ENCODE data around the gene SMTN. TPM values are rescaled to one million over a fixed set of nuclear protein-coding genes. Genes with fewer than 3 reads are reported as not detected.

Gene SMTN
- total and polyA plus RNA-seq, 10 of the 15 experiments (the other 5 are each of a cell fraction or from before 2014, with no cell fraction given): 0.92 to 21.9 (median 4.8) TPM

- Histone ChIP-seq H3K9me3 (replicated peaks; ENCODE audit: control insufficient read depth, insufficient read depth, low read length) (no peaks in the 10 kb centered on the region), H3K9ac (ENCODE audit: control insufficient read depth, insufficient read depth, low read length) (no peak overlapping the region), H3K4me3 (no peak overlapping the region), H3K4me1 (ENCODE audit: control insufficient read depth, insufficient read depth, low read length) (no peaks in the 10 kb centered on the region), H2AFZ (ENCODE audit: control insufficient read depth, low read depth, low read length) (no peak overlapping the region), H4K20me1 (ENCODE audit: control insufficient read depth, insufficient read depth) (no peaks in the 10 kb centered on the region), H3K27me3 (replicated peaks in 1 of 2; ENCODE audit: control insufficient read depth in 2 of 2, insufficient read depth in 2 of 2, low read length in 1 of 2) (no peaks in the 10 kb centered on the region), H3K36me3 (ENCODE audit: control insufficient read depth in 2 of 2, insufficient read depth in 2 of 2, low read length in 1 of 2) (no peaks in the 10 kb centered on the region), H3K27ac (ENCODE audit: control insufficient read depth, insufficient read depth) (no peak overlapping the region), H3K4me2 (ENCODE audit: control insufficient read depth, insufficient read depth) (no peak overlapping the region), H3K79me2 (ENCODE audit: control insufficient read depth, insufficient read depth, low read length) (no peaks in the 10 kb centered on the region)
- ATAC-seq (no peak), FAIRE-seq (no peak), DNase-seq (ENCODE audit: low read depth, low spot score) (no peak)
- POLR2A ChIA-PET: no interaction called here
- BruUV-seq (replicated peaks): no TSS peak
- 39% methylated on average over 9 of the region's 9 CpGs for WGBS (ENCODE audit: insufficient coverage, insufficient replicate concordance, low lambda C conversion rate, missing lambda C conversion rate)
- intact Hi-C loops (cut with micrococcal nuclease; ENCODE audit: unreplicated experiment): no loop called here
- CTCF ChIA-PET: no interaction called here
- in situ Hi-C loops (cut with MboI): no loop called here
- RAD21 ChIA-PET (ENCODE audit: unreplicated experiment): no interaction called here
- SMC1A ChIA-PET (ENCODE audit: uncharacterized antibody, unreplicated experiment): no interaction called here
- no peak for TF ChIP-seq ZNF384 (IDR thresholded peaks at IDR 0.05; ENCODE audit: borderline replicate concordance, low read depth, low read length)
- TF ChIP-seq, protein P1, sequence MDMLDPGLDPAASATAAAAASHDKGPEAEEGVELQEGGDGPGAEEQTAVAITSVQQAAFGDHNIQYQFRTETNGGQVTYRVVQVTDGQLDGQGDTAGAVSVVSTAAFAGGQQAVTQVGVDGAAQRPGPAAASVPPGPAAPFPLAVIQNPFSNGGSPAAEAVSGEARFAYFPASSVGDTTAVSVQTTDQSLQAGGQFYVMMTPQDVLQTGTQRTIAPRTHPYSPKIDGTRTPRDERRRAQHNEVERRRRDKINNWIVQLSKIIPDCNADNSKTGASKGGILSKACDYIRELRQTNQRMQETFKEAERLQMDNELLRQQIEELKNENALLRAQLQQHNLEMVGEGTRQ (IDR thresholded peaks at IDR 0.05; ENCODE audit: borderline replicate concordance, low read depth, low read length): no peak
- no peak for TF ChIP-seq CREB1 (IDR thresholded peaks at IDR 0.05; ENCODE audit: low read depth)
- TF ChIP-seq, protein P2, sequence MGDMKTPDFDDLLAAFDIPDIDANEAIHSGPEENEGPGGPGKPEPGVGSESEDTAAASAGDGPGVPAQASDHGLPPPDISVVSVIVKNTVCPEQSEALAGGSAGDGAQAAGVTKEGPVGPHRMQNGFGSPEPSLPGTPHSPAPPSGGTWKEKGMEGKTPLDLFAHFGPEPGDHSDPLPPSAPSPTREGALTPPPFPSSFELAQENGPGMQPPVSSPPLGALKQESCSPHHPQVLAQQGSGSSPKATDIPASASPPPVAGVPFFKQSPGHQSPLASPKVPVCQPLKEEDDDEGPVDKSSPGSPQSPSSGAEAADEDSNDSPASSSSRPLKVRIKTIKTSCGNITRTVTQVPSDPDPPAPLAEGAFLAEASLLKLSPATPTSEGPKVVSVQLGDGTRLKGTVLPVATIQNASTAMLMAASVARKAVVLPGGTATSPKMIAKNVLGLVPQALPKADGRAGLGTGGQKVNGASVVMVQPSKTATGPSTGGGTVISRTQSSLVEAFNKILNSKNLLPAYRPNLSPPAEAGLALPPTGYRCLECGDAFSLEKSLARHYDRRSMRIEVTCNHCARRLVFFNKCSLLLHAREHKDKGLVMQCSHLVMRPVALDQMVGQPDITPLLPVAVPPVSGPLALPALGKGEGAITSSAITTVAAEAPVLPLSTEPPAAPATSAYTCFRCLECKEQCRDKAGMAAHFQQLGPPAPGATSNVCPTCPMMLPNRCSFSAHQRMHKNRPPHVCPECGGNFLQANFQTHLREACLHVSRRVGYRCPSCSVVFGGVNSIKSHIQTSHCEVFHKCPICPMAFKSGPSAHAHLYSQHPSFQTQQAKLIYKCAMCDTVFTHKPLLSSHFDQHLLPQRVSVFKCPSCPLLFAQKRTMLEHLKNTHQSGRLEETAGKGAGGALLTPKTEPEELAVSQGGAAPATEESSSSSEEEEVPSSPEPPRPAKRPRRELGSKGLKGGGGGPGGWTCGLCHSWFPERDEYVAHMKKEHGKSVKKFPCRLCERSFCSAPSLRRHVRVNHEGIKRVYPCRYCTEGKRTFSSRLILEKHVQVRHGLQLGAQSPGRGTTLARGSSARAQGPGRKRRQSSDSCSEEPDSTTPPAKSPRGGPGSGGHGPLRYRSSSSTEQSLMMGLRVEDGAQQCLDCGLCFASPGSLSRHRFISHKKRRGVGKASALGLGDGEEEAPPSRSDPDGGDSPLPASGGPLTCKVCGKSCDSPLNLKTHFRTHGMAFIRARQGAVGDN (IDR thresholded peaks at IDR 0.05): no peak
- TF ChIP-seq EP300 (IDR thresholded peaks at IDR 0.05; ENCODE audit: borderline replicate concordance in 1 of 2, control insufficient read depth in 1 of 2, low read depth in 2 of 2, low read length in 2 of 2): no peak
- no peak for TF ChIP-seq KLF5 (IDR thresholded peaks at IDR 0.05; ENCODE audit: partially characterized antibody)
- no peak for TF ChIP-seq NFIC (IDR thresholded peaks at IDR 0.05; ENCODE audit: low read depth, low read length)
- no peak for TF ChIP-seq TARDBP (IDR thresholded peaks at IDR 0.05; ENCODE audit: borderline replicate concordance)
- TF ChIP-seq BACH1 (IDR thresholded peaks at IDR 0.05; ENCODE audit: borderline replicate concordance): no peak
- no peak for TF ChIP-seq TCF3 (IDR thresholded peaks at IDR 0.05; ENCODE audit: borderline replicate concordance, insufficient read depth, low read depth, low read length)
- TF ChIP-seq MEF2B (IDR thresholded peaks at IDR 0.05; ENCODE audit: partially characterized antibody, poor library complexity, severe bottlenecking): no peak
- TF ChIP-seq SMAD5 (IDR thresholded peaks at IDR 0.05; ENCODE audit: low read depth): no peak
- TF ChIP-seq, protein P3, sequence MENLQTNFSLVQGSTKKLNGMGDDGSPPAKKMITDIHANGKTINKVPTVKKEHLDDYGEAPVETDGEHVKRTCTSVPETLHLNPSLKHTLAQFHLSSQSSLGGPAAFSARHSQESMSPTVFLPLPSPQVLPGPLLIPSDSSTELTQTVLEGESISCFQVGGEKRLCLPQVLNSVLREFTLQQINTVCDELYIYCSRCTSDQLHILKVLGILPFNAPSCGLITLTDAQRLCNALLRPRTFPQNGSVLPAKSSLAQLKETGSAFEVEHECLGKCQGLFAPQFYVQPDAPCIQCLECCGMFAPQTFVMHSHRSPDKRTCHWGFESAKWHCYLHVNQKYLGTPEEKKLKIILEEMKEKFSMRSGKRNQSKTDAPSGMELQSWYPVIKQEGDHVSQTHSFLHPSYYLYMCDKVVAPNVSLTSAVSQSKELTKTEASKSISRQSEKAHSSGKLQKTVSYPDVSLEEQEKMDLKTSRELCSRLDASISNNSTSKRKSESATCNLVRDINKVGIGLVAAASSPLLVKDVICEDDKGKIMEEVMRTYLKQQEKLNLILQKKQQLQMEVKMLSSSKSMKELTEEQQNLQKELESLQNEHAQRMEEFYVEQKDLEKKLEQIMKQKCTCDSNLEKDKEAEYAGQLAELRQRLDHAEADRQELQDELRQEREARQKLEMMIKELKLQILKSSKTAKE (IDR thresholded peaks at IDR 0.05; ENCODE audit: low read depth, poor library complexity, severe bottlenecking): no peak
- TF ChIP-seq RAD51 (IDR thresholded peaks at IDR 0.05): no peak
- TF ChIP-seq TAF1 (IDR thresholded peaks at IDR 0.05; ENCODE audit: borderline replicate concordance, low read depth, low read length): no peak
- no peak for TF ChIP-seq MEF2A (IDR thresholded peaks at IDR 0.05; ENCODE audit: insufficient read depth, low read depth, low read length)
- TF ChIP-seq ZNF274 (IDR thresholded peaks at IDR 0.05; ENCODE audit: insufficient read depth, insufficient read length): no peak
These were observed 55.0 kb downstream of the SMTN start for GRCh38 chr22:31136155-31136554.
